ENCODE results near the gene GALNT5. TPM values are rescaled to one million over a fixed set of nuclear protein-coding genes. Genes with fewer than 3 reads are reported as not detected.

The GALNT5 gene
- total RNA-seq, 4 donors from 2014 or later: 0.13 to 0.83 (median 0.17) TPM; not detected in 1

DNA sequence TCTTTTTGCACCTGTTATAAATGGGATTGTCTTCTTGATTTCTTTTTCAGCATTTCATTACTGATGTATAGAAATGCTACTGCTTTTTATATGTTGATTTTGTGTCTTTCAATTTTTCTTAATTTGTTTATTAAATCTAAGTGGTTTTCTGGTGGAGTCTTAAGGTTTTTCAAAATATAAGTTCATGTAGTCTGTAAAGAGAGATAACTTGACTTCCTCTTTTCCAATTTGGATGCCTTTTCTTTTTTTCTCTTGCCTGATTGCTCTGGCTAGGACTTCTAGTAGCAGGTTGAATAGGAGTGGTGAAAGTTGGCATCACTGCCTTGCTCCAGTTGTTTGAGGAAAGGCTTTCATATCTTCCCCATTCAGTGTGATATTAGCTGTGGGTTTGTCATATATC is 28.6 kb upstream of the GALNT5 start:
- TF ChIP-seq POLR2A (IDR thresholded peaks at IDR 0.05; ENCODE audit: low read depth) (no peak), EP300 (IDR thresholded peaks at IDR 0.05) (no peak), CTCF (IDR thresholded peaks at IDR 0.05) (no peak), POLR2AphosphoS5 (IDR thresholded peaks at IDR 0.05) (no peak)
- Histone ChIP-seq H3K27ac (replicated peaks in 1 of 4) (no peak overlapping the region), H3K9me3 (no peaks in the 10 kb centered on the region), H3K4me3 (no peak overlapping the region), H3K4me1 (peaks cover 0 to 4% (median 0%) of the 10 kb centered on the region in 4 donors), H3K36me3 (no peaks in the 10 kb centered on the region), H3K27me3 (no peaks in the 10 kb centered on the region)
- intact Hi-C loops (cut with DNase I): no loop called here
- no peak for DNase-seq (ENCODE audit: extremely low spot score)

- no peaks in the 10 kb centered on the region for H3K36me3 ChIP-seq
- intact Hi-C loops (cut with DNase I): no loop called here
- no peaks in the 10 kb centered on the region for H3K27me3 ChIP-seq
- DNase-seq (ENCODE audit: extremely low spot score): no peak
- H3K4me3 ChIP-seq: no peak overlapping the region
- TF ChIP-seq EP300 (IDR thresholded peaks at IDR 0.05) (no peak), POLR2A (IDR thresholded peaks at IDR 0.05; ENCODE audit: low read depth) (no peak), CTCF (IDR thresholded peaks at IDR 0.05) (no peak), POLR2AphosphoS5 (IDR thresholded peaks at IDR 0.05) (no peak)
- peaks cover 0 to 4% (median 0%) of the 10 kb centered on the region in 4 donors for H3K4me1 ChIP-seq
- no peak overlapping the region for H3K27ac ChIP-seq (replicated peaks in 1 of 4)
- no peaks in the 10 kb centered on the region for H3K9me3 ChIP-seq
- WGBS: 55% methylated on average over 2 of the region's 2 CpGs
These were observed 27.9 kb upstream of the GALNT5 start for GRCh38 chr2:157229572-157229971.

- Histone ChIP-seq H3K4me1 (peaks cover 0 to 4% (median 0%) of the 10 kb centered on the region in 4 donors), H3K36me3 (no peaks in the 10 kb centered on the region), H3K9me3 (no peaks in the 10 kb centered on the region), H3K4me3 (no peak overlapping the region), H3K27me3 (no peaks in the 10 kb centered on the region), H3K27ac (replicated peaks in 1 of 4) (no peak overlapping the region)
- intact Hi-C loops (cut with DNase I): no loop called here
- TF ChIP-seq POLR2AphosphoS5 (IDR thresholded peaks at IDR 0.05) (no peak), EP300 (IDR thresholded peaks at IDR 0.05) (no peak), CTCF (IDR thresholded peaks at IDR 0.05) (no peak), POLR2A (IDR thresholded peaks at IDR 0.05; ENCODE audit: low read depth) (no peak)
- no peak for DNase-seq (ENCODE audit: extremely low spot score)
These were observed 26.0 kb upstream of the GALNT5 start for GRCh38 chr2:157231476-157231875.

GRCh38 chr2:157233506-157233905 is 24.0 kb upstream of the GALNT5 start:
- Histone ChIP-seq H3K4me1 (peaks cover 0 to 4% (median 0%) of the 10 kb centered on the region in 4 donors), H3K36me3 (no peaks in the 10 kb centered on the region), H3K27ac (replicated peaks in 1 of 4) (no peak overlapping the region), H3K9me3 (no peaks in the 10 kb centered on the region), H3K27me3 (no peaks in the 10 kb centered on the region), H3K4me3 (no peak overlapping the region)
- 78% methylated on average over 4 of the region's 4 CpGs for WGBS
- no peak for DNase-seq (ENCODE audit: extremely low spot score)
- intact Hi-C loops (cut with DNase I): no loop called here
- TF ChIP-seq CTCF (IDR thresholded peaks at IDR 0.05): no peak
- no peak for TF ChIP-seq POLR2A (IDR thresholded peaks at IDR 0.05; ENCODE audit: low read depth)
- no peak for TF ChIP-seq EP300 (IDR thresholded peaks at IDR 0.05)
- TF ChIP-seq POLR2AphosphoS5 (IDR thresholded peaks at IDR 0.05): no peak

DNA sequence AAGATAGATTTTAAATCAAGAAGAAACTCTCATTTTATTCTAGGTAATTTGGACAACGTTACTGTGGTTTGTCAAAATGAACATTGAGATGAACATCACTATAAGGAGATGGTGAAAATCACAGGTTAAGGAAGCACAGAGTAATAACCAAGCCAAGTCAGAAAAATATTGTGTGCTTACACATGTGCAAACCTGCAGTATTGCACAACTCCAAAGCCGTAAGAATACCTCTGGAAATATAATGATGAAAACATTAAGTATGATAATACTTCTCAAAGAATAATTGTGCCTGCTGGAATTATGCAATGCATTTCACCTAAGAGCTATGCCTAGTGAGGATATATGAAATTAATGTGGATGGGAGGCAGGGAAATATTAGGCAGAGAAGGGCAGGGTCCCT is 21.1 kb upstream of the GALNT5 start:
- 82% methylated on average over 2 of the region's 2 CpGs for WGBS
- intact Hi-C loops (cut with DNase I): no loop called here
- no peak for TF ChIP-seq EP300 (IDR thresholded peaks at IDR 0.05)
- TF ChIP-seq POLR2AphosphoS5 (IDR thresholded peaks at IDR 0.05): no peak
- TF ChIP-seq POLR2A (IDR thresholded peaks at IDR 0.05; ENCODE audit: low read depth): no peak
- no peak for TF ChIP-seq CTCF (IDR thresholded peaks at IDR 0.05)
- H3K36me3 ChIP-seq: no peaks in the 10 kb centered on the region
- H3K4me1 ChIP-seq: no peaks in the 10 kb centered on the region
- no peaks in the 10 kb centered on the region for H3K27me3 ChIP-seq
- H3K4me3 ChIP-seq: no peak overlapping the region
- no peak overlapping the region for H3K27ac ChIP-seq (replicated peaks in 1 of 4)
- no peaks in the 10 kb centered on the region for H3K9me3 ChIP-seq
- DNase-seq (ENCODE audit: extremely low spot score): no peak

Data from esophagus muscularis mucosa (tissue), 4 donors.